HepG2 (cell line): ENCODE results near the gene MSMB. TPM values are rescaled to one million over a fixed set of nuclear protein-coding genes. Genes with fewer than 3 reads are reported as not detected.
A peak's percentile ranks its signal among the peaks of the same experiment; 100 is the strongest.

Experiments
- AGO2 ChIP-seq: fragments of 200-400 bp; formaldehyde crosslinking; optimal IDR thresholded peaks from 2 replicates; pipeline ENCODE3; 2017; ENCODE audit warnings: mild to moderate bottlenecking, low read depth, low read length, moderate library complexity
- ATF4 ChIP-seq, 2 experiments: fragments of 450-650 bp in 1 of 2; sonication (generic) in 1 of 2; formaldehyde crosslinking; IDR thresholded peaks; 2 replicates each; pipeline versions ENCODE4 v1.5.0 to v1.8.0; 2020 to 2022; ENCODE audit warnings: mild to moderate bottlenecking in 1 of 2, missing genetic modification reagents in 1 of 2
- ATM ChIP-seq: fragments of 450-650 bp; IDR thresholded peaks from 2 replicates; pipeline ENCODE4 v1.7.1; 2017; ENCODE audit warnings: mild to moderate bottlenecking, borderline replicate concordance
- CC2D1A ChIP-seq: sonication (generic); formaldehyde crosslinking; IDR thresholded peaks from 2 replicates; pipeline ENCODE4 v1.8.1; 2023; ENCODE audit warnings: mild to moderate bottlenecking, missing genetic modification reagents
- CCAR2 ChIP-seq: fragments of 200-400 bp; formaldehyde crosslinking; optimal IDR thresholded peaks from 2 replicates; pipeline ENCODE3; 2018; ENCODE audit warnings: low read depth, mild to moderate bottlenecking, low read length, moderate library complexity
- GLI4 ChIP-seq: sonication (generic); formaldehyde crosslinking; IDR thresholded peaks from 2 replicates; pipeline ENCODE4 v1.5.1; 2020; ENCODE audit warnings: missing genetic modification reagents, mild to moderate bottlenecking, moderate library complexity, borderline replicate concordance
- HNRNPUL1 ChIP-seq: fragments of 200-400 bp; formaldehyde crosslinking; IDR thresholded peaks from 2 replicates; pipeline ENCODE4 v1.6.1; 2017; ENCODE audit warnings: low read depth, mild to moderate bottlenecking, low read length, moderate library complexity
- KDM5A ChIP-seq: fragments of 200-600 bp; sonication (generic); IDR thresholded peaks from 2 replicates; pipeline ENCODE4 v1.7.0; 2018; ENCODE audit warnings: antibody characterized with exemption, mild to moderate bottlenecking, low read length, borderline replicate concordance
- MTF2 ChIP-seq: sonication (generic); formaldehyde crosslinking; IDR thresholded peaks from 2 replicates; pipeline ENCODE4 v1.5.0; 2020; ENCODE audit warnings: missing genetic modification reagents, borderline replicate concordance
- MYPOP ChIP-seq: sonication (generic); formaldehyde crosslinking; IDR thresholded peaks from 2 replicates; pipeline ENCODE4 v1.8.1; 2023; ENCODE audit warnings: mild to moderate bottlenecking, moderate library complexity, missing genetic modification reagents
- NR2C2 ChIP-seq: sonication (generic); formaldehyde crosslinking; IDR thresholded peaks from 2 replicates; pipeline ENCODE4 v1.4.0; 2020; ENCODE audit warnings: missing genetic modification reagents, mild to moderate bottlenecking, moderate library complexity, borderline replicate concordance
- RCOR2 ChIP-seq: IDR thresholded peaks from 2 replicates; pipeline ENCODE4 v1.6.1; 2016; ENCODE audit warnings: missing biosample characterization, missing genetic modification reagents
- SIX1 ChIP-seq: sonication (generic); formaldehyde crosslinking; IDR thresholded peaks from 2 replicates; pipeline ENCODE4 v1.4.0; 2020; ENCODE audit warnings: missing genetic modification reagents, borderline replicate concordance
- SNAI1 ChIP-seq: sonication (generic); formaldehyde crosslinking; IDR thresholded peaks from 2 replicates; pipeline ENCODE4 v1.5.0; 2020; ENCODE audit warnings: mild to moderate bottlenecking, missing genetic modification reagents, borderline replicate concordance
- SRF ChIP-seq: IDR thresholded peaks from 2 replicates; pipeline ENCODE4 v1.6.1; 2011; ENCODE audit warnings: mild to moderate bottlenecking, low read depth, low read length, moderate library complexity
- TMF1 ChIP-seq: sonication (generic); formaldehyde crosslinking; IDR thresholded peaks from 2 replicates; pipeline ENCODE4 v1.8.1; 2022; ENCODE audit warnings: low read depth, missing genetic modification reagents
- TRIM24 ChIP-seq: sonication (generic); formaldehyde crosslinking; IDR thresholded peaks from 2 replicates; pipeline ENCODE4 v1.8.0; 2022; ENCODE audit warnings: mild to moderate bottlenecking, missing genetic modification reagents
- ZFP1 ChIP-seq: IDR thresholded peaks from 2 replicates; pipeline ENCODE4 v1.6.1; 2016
- ZMAT3 ChIP-seq: sonication (generic); formaldehyde crosslinking; conservative IDR thresholded peaks from 2 replicates; pipeline ENCODE4 v1.7.0; 2021; ENCODE audit warnings: missing genetic modification reagents
- ZNF367 ChIP-seq: sonication (generic); formaldehyde crosslinking; IDR thresholded peaks from 2 replicates; pipeline ENCODE4 v1.4.0; 2020; ENCODE audit warnings: missing genetic modification reagents, borderline replicate concordance
- ZNF609 ChIP-seq: sonication (generic); formaldehyde crosslinking; IDR thresholded peaks from 2 replicates; pipeline ENCODE4 v1.4.0; 2020; ENCODE audit warnings: mild to moderate bottlenecking, missing genetic modification reagents, borderline replicate concordance
- ZNF713 ChIP-seq: sonication (generic); formaldehyde crosslinking; IDR thresholded peaks from 2 replicates; pipeline ENCODE4 v1.4.0; 2020; ENCODE audit warnings: mild to moderate bottlenecking, missing genetic modification reagents
- polyA plus RNA-seq, 8 experiments: library from polyadenylated mRNA; depleted of rRNA in 3 of 8; stranded (reverse) in 7 of 8; unstranded in 1 of 8; fragments of >200 nt; fragmentation: Illumina TruSeq in 4 of 8; extraction: Trizol in 4 of 8; gene quantifications; 2 replicates each; pipeline versions ENCODE4 v1.2.1 to v1.2.3, GENCODE V29; 2011 to 2016; ENCODE audit warnings: low read depth in 4 of 8, missing spikeins in 1 of 8, mixed read lengths in 1 of 8; ENCODE audit not compliant: insufficient read depth in 1 of 8
- total RNA-seq, 5 experiments: library from RNA; depleted of rRNA; stranded (reverse); fragments of >200 nt; fragmentation: Illumina TruSeq; extraction: Trizol; gene quantifications; 2 replicates each; pipeline ENCODE4 v1.2.3, GENCODE V29; 2016; ENCODE audit warnings: low read depth in 1 of 5

MSMB gene
- total and polyA plus RNA-seq, 2 of the 13 experiments (the other 11 are each of a cell fraction or from before 2014, with no cell fraction given), result 0.84 TPM; not detected in 1

GRCh38 chr10:45997994-45998763 lies 47.9 kb downstream of the MSMB start (continued):
- 0 out of 2 replicates have a peak, but pooled peaks have one; percentile 14 for TF ChIP-seq TRIM24
- no peak for TF ChIP-seq GLI4 (CRISPR knock-in tag)
- TF ChIP-seq ATM, result peak; percentile 49; the same call in 1 of the 2 replicates
- TF ChIP-seq AGO2, result no peak
- TF ChIP-seq SIX1 (CRISPR knock-in tag), result peak; percentile 96
- TF ChIP-seq SNAI1 (CRISPR knock-in tag), result no peak
- peak; percentile 71 for TF ChIP-seq NR2C2 (CRISPR knock-in tag)
- TF ChIP-seq ZFP1, result peak; percentile 66; the same call in 1 of the 2 replicates
- no peak for TF ChIP-seq ZMAT3 (CRISPR knock-in tag)
- no peak for TF ChIP-seq ZNF367 (CRISPR knock-in tag)
- TF ChIP-seq RCOR2 (CRISPR knock-in tag), result peak; percentile 90; the same call in 1 of the 2 replicates
- peak in 1 of 2 experiments; percentile 74; a peak in 2 of 4 replicates for TF ChIP-seq ATF4 (CRISPR knock-in tag; IDR thresholded peaks at IDR 0.05)
- TF ChIP-seq MYPOP (CRISPR knock-in tag), result no peak
- TF ChIP-seq KDM5A, result 0 out of 2 replicates have a peak, but pooled peaks have one; percentile 4
- no peak for TF ChIP-seq ZNF713 (CRISPR knock-in tag)
- TF ChIP-seq CC2D1A (CRISPR knock-in tag), result no peak
- TF ChIP-seq TMF1 (CRISPR knock-in tag), result 0 out of 2 replicates have a peak, but pooled peaks have one; percentile 55
- no peak for TF ChIP-seq CCAR2
- TF ChIP-seq SRF, result peak; percentile 97
- no peak for TF ChIP-seq HNRNPUL1
- no peak for TF ChIP-seq MTF2 (CRISPR knock-in tag)
- peak; percentile 99 for TF ChIP-seq ZNF609 (CRISPR knock-in tag)
